H9 (cell line): ENCODE data around the gene OVOL3. TPM values are rescaled to one million over a fixed set of nuclear protein-coding genes. Genes with fewer than 3 reads are reported as not detected.
"Not testable (repeated sequence)": the region's sequence is repeated elsewhere in the genome, so short reads cannot be mapped to it uniquely, and the experiment has no call there.

ENCODE experiments used
- DNase-seq: peaks from one replicate; pipeline ENCODE4 v3.0.0-alpha.2; 2017
- H2AFZ ChIP-seq: one replicate; pipeline ENCODE4 v1.6.1; 2013; ENCODE audit warnings: mild to moderate bottlenecking, low read length, control low read depth, moderate library complexity
- H2AK5ac ChIP-seq: 2 replicates; pipeline ENCODE4 v1.6.1; 2013; ENCODE audit warnings: low read length, control low read depth, mixed read lengths; ENCODE audit not compliant: insufficient read length
- H2BK120ac ChIP-seq: one replicate; pipeline ENCODE4 v1.6.1; 2013; ENCODE audit warnings: low read depth, mild to moderate bottlenecking, low read length, control low read depth, inconsistent platforms; ENCODE audit not compliant: poor library complexity, severe bottlenecking
- H2BK12ac ChIP-seq: 2 replicates; pipeline ENCODE4 v1.6.1; 2013; ENCODE audit warnings: low read length, control low read depth, mixed read lengths, low read depth; ENCODE audit not compliant: insufficient read length
- H2BK15ac ChIP-seq: 2 replicates; pipeline ENCODE4 v1.6.1; 2013; ENCODE audit warnings: low read depth, low read length, control low read depth
- H2BK20ac ChIP-seq: one replicate; pipeline ENCODE4 v1.6.1; 2013; ENCODE audit warnings: low read depth, mild to moderate bottlenecking, low read length, control low read depth, inconsistent platforms; ENCODE audit not compliant: poor library complexity, severe bottlenecking
- H2BK5ac ChIP-seq: 2 replicates; pipeline ENCODE4 v1.6.1; 2013; ENCODE audit warnings: low read length, control low read depth, mixed read lengths; ENCODE audit not compliant: insufficient read length
- H3K14ac ChIP-seq: 2 replicates; pipeline ENCODE4 v1.6.1; 2013; ENCODE audit warnings: low read length, control low read depth; ENCODE audit not compliant: insufficient read depth
- H3K18ac ChIP-seq: 2 replicates; pipeline ENCODE4 v1.6.1; 2013; ENCODE audit warnings: low read depth, mild to moderate bottlenecking, mixed read lengths, low read length, control low read depth; ENCODE audit not compliant: insufficient read length
- H3K23ac ChIP-seq: 2 replicates; pipeline ENCODE4 v1.6.1; 2013; ENCODE audit warnings: low read length, control low read depth, mixed read lengths, low read depth; ENCODE audit not compliant: insufficient read length
- H3K23me2 ChIP-seq: 2 replicates; pipeline ENCODE4 v1.6.1; 2013; ENCODE audit warnings: low read depth, mild to moderate bottlenecking, mixed read lengths, low read length, control low read depth; ENCODE audit not compliant: insufficient read length, poor library complexity, severe bottlenecking
- H3K27ac ChIP-seq: 2 replicates; pipeline ENCODE4 v1.5.1; 2013; ENCODE audit warnings: low read length, control low read depth, mixed read lengths, low read depth; ENCODE audit not compliant: insufficient read length
- H3K27me3 ChIP-seq: 2 replicates; pipeline ENCODE4 v1.6.1; 2013; ENCODE audit warnings: low read length, control low read depth, inconsistent platforms; ENCODE audit not compliant: insufficient read depth
- H3K4ac ChIP-seq: 2 replicates; pipeline ENCODE4 v1.6.1; 2013; ENCODE audit warnings: low read depth, mild to moderate bottlenecking, control low read depth, inconsistent platforms, low read length, moderate library complexity
- H3K4me1 ChIP-seq: 2 replicates; pipeline ENCODE4 v1.6.1; 2013; ENCODE audit warnings: low read length, control low read depth, inconsistent platforms; ENCODE audit not compliant: insufficient read depth
- H3K4me2 ChIP-seq: 2 replicates; pipeline ENCODE4 v1.6.1; 2013; ENCODE audit warnings: low read length, control low read depth, mixed read lengths; ENCODE audit not compliant: insufficient read length, insufficient read depth
- H3K56ac ChIP-seq: 2 replicates; pipeline ENCODE4 v1.6.1; 2013; ENCODE audit warnings: low read depth, mild to moderate bottlenecking, mixed read lengths, low read length, control low read depth; ENCODE audit not compliant: insufficient read length
- H3K79me1 ChIP-seq: 2 replicates; pipeline ENCODE4 v1.6.1; 2013; ENCODE audit warnings: low read depth, mild to moderate bottlenecking, moderate library complexity, low read length, control low read depth, inconsistent platforms; ENCODE audit not compliant: insufficient read depth, poor library complexity, severe bottlenecking
- H3K79me2 ChIP-seq: 2 replicates; pipeline ENCODE4 v1.6.1; 2013; ENCODE audit warnings: low read length, control low read depth, inconsistent platforms; ENCODE audit not compliant: insufficient read depth
- H3K9ac ChIP-seq: 2 replicates; pipeline ENCODE4 v1.6.1; 2013; ENCODE audit warnings: low read length, control low read depth, mixed read lengths; ENCODE audit not compliant: insufficient read length; ENCODE audit errors: extremely low read depth
- H3K9me3 ChIP-seq: one replicate; pipeline ENCODE4 v1.6.1; 2013; ENCODE audit warnings: low read depth, low read length, inconsistent platforms; ENCODE audit not compliant: control insufficient read depth
- H3T11ph ChIP-seq: one replicate; pipeline ENCODE4 v1.6.1; 2013; ENCODE audit warnings: mild to moderate bottlenecking, low read length, control low read depth, inconsistent platforms
- H4K20me1 ChIP-seq: one replicate; pipeline ENCODE4 v1.6.1; 2013; ENCODE audit not compliant: control insufficient read depth, insufficient read length, insufficient read depth
- H4K5ac ChIP-seq: 2 replicates; pipeline ENCODE4 v1.6.1; 2013; ENCODE audit warnings: low read depth, mild to moderate bottlenecking, mixed read lengths, low read length, control low read depth; ENCODE audit not compliant: insufficient read length
- H4K8ac ChIP-seq: replicated peaks from 2 replicates; pipeline ENCODE4 v1.6.1; 2013; ENCODE audit warnings: low read length, control low read depth, mixed read lengths, low read depth; ENCODE audit not compliant: insufficient read length
- H4K91ac ChIP-seq: 2 replicates; pipeline ENCODE4 v1.6.1; 2013; ENCODE audit warnings: low read depth, mild to moderate bottlenecking, moderate library complexity, mixed read lengths, low read length, control low read depth; ENCODE audit not compliant: insufficient read length
- H3K27ac Mint-ChIP-seq, 3 experiments: 2 replicates in 2 of 3; 3 replicates in 1 of 3; pipeline ENCODE4 v1.8.0; 2020 to 2021; ENCODE audit warnings: mixed read lengths in 3 of 3, mild to moderate bottlenecking in 1 of 3, moderate library complexity in 1 of 3
- H3K27me3 Mint-ChIP-seq: 2 replicates; pipeline ENCODE4 v1.8.0; 2021; ENCODE audit warnings: low read depth, mild to moderate bottlenecking, moderate library complexity, mixed read lengths
- H3K36me3 Mint-ChIP-seq, 3 experiments: 2 replicates in 2 of 3; 3 replicates in 1 of 3; pipeline ENCODE4 v1.8.0; 2020 to 2021; ENCODE audit warnings: low read depth in 3 of 3, mixed read lengths in 3 of 3; ENCODE audit not compliant: insufficient read depth in 1 of 3
- H3K4me1 Mint-ChIP-seq, 2 experiments: 2 replicates each; pipeline ENCODE4 v1.8.0; 2020; ENCODE audit warnings: mixed read lengths in 2 of 2
- H3K4me3 Mint-ChIP-seq, 2 experiments: 2 replicates in 1 of 2; 3 replicates in 1 of 2; pipeline ENCODE4 v1.8.0; 2020 to 2021; ENCODE audit warnings: mild to moderate bottlenecking in 2 of 2, mixed read lengths in 2 of 2, moderate library complexity in 1 of 2
- H3K9me3 Mint-ChIP-seq, 2 experiments: 2 replicates in 1 of 2; 3 replicates in 1 of 2; pipeline ENCODE4 v1.8.0; 2020; ENCODE audit warnings: mild to moderate bottlenecking in 2 of 2, mixed read lengths in 2 of 2, moderate library complexity in 1 of 2
- WGBS: extraction: QIAGEN DNeasy Blood & Tissue Kit; methylation state at CpG from one replicate; pipeline ENCODE4 v1.1.7; 2013; ENCODE audit warnings: missing lambda C conversion rate, low lambda C conversion rate, mixed read lengths; ENCODE audit not compliant: insufficient read length; ENCODE audit errors: extremely low coverage; 5-methylcytosine and 5-hydroxymethylcytosine counted together
- total RNA-seq: library from RNA; stranded (reverse); gene quantifications from 2 replicates; pipeline ENCODE4 v1.2.1, GENCODE V29; 2021
- TF ChIP-seq, protein P1 (sequence below): fragments of 200-600 bp; sonication (generic); conservative IDR thresholded peaks from 3 replicates; pipeline ENCODE4 v1.8.0; 2021; ENCODE audit warnings: antibody characterized with exemption, mild to moderate bottlenecking

The OVOL3 gene
- total RNA-seq, 1 experiment from 2014 or later = not detected

DNA sequence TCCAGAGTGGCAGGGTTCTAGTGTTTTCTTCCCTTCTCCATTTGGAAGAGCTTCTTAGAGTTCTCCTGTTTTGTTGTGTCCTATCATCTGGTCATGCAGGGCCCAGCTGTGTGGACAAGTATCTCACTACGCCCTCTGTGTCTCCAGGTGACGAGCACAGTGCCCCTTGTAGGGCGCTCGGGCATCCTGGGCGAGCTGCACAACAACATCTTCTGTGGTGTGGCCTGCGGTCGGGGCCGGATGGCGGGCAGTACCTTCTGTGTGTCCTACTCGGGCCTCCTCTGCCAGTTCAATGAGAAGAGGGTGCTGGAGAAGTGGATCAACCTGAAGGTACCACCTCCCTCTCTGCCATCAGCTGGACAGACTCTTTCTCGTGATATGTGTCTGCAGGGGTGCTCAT lies 43.3 kb upstream of the OVOL3 start:
- peaks cover 0 to 3% of the 10 kb centered on the region in 2 experiments; a peak in 2 of 5 replicates for H3K9me3 Mint-ChIP-seq

DNA sequence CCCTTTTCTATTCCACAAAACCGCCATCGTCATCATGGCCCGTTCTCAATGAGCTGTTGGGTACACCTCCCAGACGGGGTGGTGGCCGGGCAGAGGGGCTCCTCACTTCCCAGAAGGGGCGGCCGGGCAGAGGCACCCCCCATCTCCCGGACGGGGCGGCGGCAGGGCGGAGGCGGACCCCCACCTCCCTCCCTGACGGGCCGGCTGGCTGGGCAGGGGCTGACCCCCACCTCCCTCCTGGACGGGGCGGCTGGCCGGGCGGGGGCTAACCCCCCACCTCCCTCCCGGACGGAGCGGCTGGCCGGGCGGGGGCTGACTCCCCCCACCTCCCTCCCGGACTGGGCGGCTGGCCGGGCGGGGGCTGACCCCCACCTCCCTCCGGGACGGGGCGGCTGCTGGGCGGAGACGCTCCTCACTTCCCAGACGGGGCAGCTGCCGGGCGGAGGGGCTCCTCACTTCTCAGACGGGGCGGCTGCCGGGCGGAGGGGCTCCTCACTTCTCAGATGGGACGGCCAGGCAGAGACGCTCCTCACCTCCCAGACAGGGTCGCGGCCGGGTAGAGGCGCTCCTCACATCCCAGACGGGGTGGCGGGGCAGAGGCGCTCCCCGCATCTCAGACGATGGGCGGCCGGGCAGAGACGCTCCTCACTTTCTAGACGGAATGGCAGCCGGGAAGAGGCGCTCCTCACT lies 42.0 kb upstream of the OVOL3 start:
- H2BK120ac ChIP-seq, H3K4me1 Mint-ChIP-seq, H4K5ac ChIP-seq, H3K27me3 ChIP-seq, H3K18ac ChIP-seq, H3K79me1 ChIP-seq, H3K23me2 ChIP-seq, H3K9me3 Mint-ChIP-seq, H2AK5ac ChIP-seq, H2BK5ac ChIP-seq, H2BK12ac ChIP-seq, H2BK15ac ChIP-seq, H3K27ac Mint-ChIP-seq, H3K14ac ChIP-seq, H3K4me2 ChIP-seq, H3K9me3 ChIP-seq, H4K20me1 ChIP-seq, H3K27ac ChIP-seq, H2BK20ac ChIP-seq, H3K9ac ChIP-seq, H3T11ph ChIP-seq, H3K79me2 ChIP-seq, H3K4me3 Mint-ChIP-seq, H3K4ac ChIP-seq, H3K56ac ChIP-seq, DNase-seq, H2AFZ ChIP-seq, H3K23ac ChIP-seq, H3K4me1 ChIP-seq, H3K27me3 Mint-ChIP-seq, H4K91ac ChIP-seq, H4K8ac ChIP-seq: not testable (repeated sequence)
- H3K36me3 Mint-ChIP-seq = peaks cover 67 to 92% (median 83%) of the 10 kb centered on the region in 3 experiments
- WGBS = no CpG with 5 or more reads among the region's 57 CpGs

More for the DNA sequence above, 43.3 kb upstream of the OVOL3 start:
- Histone ChIP-seq H3K27ac (no peak overlapping the region), H4K91ac (no peak overlapping the region), H2BK20ac (no peak overlapping the region), H2BK5ac (no peak overlapping the region), H3K79me1 (no peaks in the 10 kb centered on the region), H3K9me3 (no peaks in the 10 kb centered on the region), H3T11ph (no peak overlapping the region), H2BK120ac (no peak overlapping the region), H3K27me3 (no peaks in the 10 kb centered on the region), H3K56ac (no peak overlapping the region), H3K23ac (no peak overlapping the region), H3K18ac (no peak overlapping the region), H3K4me1 (no peaks in the 10 kb centered on the region), H2BK12ac (no peak overlapping the region), H3K23me2 (no peaks in the 10 kb centered on the region), H3K79me2 (no peaks in the 10 kb centered on the region), H4K20me1 (peaks cover 4% of the 10 kb centered on the region), H3K14ac (no peak overlapping the region), H3K4ac (no peak overlapping the region), H3K4me2 (no peak overlapping the region), H2AFZ (no peak overlapping the region), H4K5ac (no peak overlapping the region), H2BK15ac (no peak overlapping the region), H3K9ac (no peak overlapping the region), H4K8ac (no peak overlapping the region), H2AK5ac (no peak overlapping the region)
- Mint-ChIP-seq H3K36me3 (peaks cover 66 to 89% (median 81%) of the 10 kb centered on the region in 3 experiments), H3K4me1 (no peaks in the 10 kb centered on the region), H3K27me3 (no peaks in the 10 kb centered on the region), H3K27ac (peak overlapping the region in 1 of 3 experiments; percentile 35; a peak in 1 of 7 replicates), H3K4me3 (no peak overlapping the region)
- TF ChIP-seq, protein P1, sequence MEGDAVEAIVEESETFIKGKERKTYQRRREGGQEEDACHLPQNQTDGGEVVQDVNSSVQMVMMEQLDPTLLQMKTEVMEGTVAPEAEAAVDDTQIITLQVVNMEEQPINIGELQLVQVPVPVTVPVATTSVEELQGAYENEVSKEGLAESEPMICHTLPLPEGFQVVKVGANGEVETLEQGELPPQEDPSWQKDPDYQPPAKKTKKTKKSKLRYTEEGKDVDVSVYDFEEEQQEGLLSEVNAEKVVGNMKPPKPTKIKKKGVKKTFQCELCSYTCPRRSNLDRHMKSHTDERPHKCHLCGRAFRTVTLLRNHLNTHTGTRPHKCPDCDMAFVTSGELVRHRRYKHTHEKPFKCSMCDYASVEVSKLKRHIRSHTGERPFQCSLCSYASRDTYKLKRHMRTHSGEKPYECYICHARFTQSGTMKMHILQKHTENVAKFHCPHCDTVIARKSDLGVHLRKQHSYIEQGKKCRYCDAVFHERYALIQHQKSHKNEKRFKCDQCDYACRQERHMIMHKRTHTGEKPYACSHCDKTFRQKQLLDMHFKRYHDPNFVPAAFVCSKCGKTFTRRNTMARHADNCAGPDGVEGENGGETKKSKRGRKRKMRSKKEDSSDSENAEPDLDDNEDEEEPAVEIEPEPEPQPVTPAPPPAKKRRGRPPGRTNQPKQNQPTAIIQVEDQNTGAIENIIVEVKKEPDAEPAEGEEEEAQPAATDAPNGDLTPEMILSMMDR = no peak
- no peak for DNase-seq
- no CpG with 5 or more reads among the region's 11 CpGs for WGBS
